Retinal pigment epithelial cell (primary cell): Measurements from ENCODE around the gene CTAG1A.
"Not testable (repeated sequence)": the region's sequence is repeated elsewhere in the genome, so short reads cannot be mapped to it uniquely, and the experiment has no call there.

ENCODE experiments used
- DNase-seq: peaks from one replicate; pipeline ENCODE4 v3.0.0-alpha.2; 2010; ENCODE audit warnings: low read depth
- H3K4me3 ChIP-seq: 2 replicates; pipeline ENCODE4 v1.5.1; 2011; ENCODE audit warnings: mild to moderate bottlenecking, low read length, control low read depth, moderate library complexity
- TF ChIP-seq, protein P1 (sequence below): conservative IDR thresholded peaks from 2 replicates; pipeline ENCODE4 v1.5.1; 2011; ENCODE audit warnings: low read depth, low read length, control low read depth, inconsistent platforms

Gene CTAG1A

GRCh38 chrX:154584585-154585183, at the start of gene CTAG1A:
Gene CTAG1A, plus strand, starts transcription at chrX:154585133. Its CDS starts 74 bp downstream, at chrX:154585207.
- not testable (repeated sequence) for H3K4me3 ChIP-seq, DNase-seq

GRCh38 chrX:154535892-154536291, 49.0 kb upstream of the CTAG1A start:
- DNase-seq: no peak
- TF ChIP-seq, protein P1, sequence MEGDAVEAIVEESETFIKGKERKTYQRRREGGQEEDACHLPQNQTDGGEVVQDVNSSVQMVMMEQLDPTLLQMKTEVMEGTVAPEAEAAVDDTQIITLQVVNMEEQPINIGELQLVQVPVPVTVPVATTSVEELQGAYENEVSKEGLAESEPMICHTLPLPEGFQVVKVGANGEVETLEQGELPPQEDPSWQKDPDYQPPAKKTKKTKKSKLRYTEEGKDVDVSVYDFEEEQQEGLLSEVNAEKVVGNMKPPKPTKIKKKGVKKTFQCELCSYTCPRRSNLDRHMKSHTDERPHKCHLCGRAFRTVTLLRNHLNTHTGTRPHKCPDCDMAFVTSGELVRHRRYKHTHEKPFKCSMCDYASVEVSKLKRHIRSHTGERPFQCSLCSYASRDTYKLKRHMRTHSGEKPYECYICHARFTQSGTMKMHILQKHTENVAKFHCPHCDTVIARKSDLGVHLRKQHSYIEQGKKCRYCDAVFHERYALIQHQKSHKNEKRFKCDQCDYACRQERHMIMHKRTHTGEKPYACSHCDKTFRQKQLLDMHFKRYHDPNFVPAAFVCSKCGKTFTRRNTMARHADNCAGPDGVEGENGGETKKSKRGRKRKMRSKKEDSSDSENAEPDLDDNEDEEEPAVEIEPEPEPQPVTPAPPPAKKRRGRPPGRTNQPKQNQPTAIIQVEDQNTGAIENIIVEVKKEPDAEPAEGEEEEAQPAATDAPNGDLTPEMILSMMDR: no peak
- no peak overlapping the region for H3K4me3 ChIP-seq

- TF ChIP-seq, protein P1: no peak
- no peak overlapping the region for H3K4me3 ChIP-seq
These were observed 45.9 kb upstream of the CTAG1A start for GRCh38 chrX:154539077-154539476.

GRCh38 chrX:154540365-154540764, 44.6 kb upstream of the CTAG1A start:
- not testable (repeated sequence) for H3K4me3 ChIP-seq, DNase-seq

More at GRCh38 chrX:154539077-154539476, 45.9 kb upstream of the CTAG1A start:
- DNase-seq: no peak

GRCh38 chrX:154540897-154541535, 43.9 kb upstream of the CTAG1A start:
- TF ChIP-seq, protein P1: no peak
- DNase-seq: no peak

GRCh38 chrX:154541589-154541895, 43.4 kb upstream of the CTAG1A start:
- no peak overlapping the region for H3K4me3 ChIP-seq
- DNase-seq: no peak
- TF ChIP-seq, protein P1: no peak

More at GRCh38 chrX:154540897-154541535, 43.9 kb upstream of the CTAG1A start:
- no peak overlapping the region for H3K4me3 ChIP-seq

- TF ChIP-seq, protein P1: no peak
- peak; percentile 67 for DNase-seq
- no peak overlapping the region for H3K4me3 ChIP-seq
These were observed 42.8 kb upstream of the CTAG1A start for GRCh38 chrX:154541896-154542722.
